Heart left ventricle (tissue), 16 donors: ENCODE measurements around the gene N4BP2L2. TPM values are rescaled to one million over a fixed set of nuclear protein-coding genes. Genes with fewer than 3 reads are reported as not detected.
A peak's percentile ranks its signal among the peaks of the same experiment; 100 is the strongest.

Source experiments
- ATAC-seq, 4 donors: fragments of 200-7000 bp; cut with Tn5 transposase; one replicate each; pipeline ENCODE4 v1.9.1; 2020 to 2022; ENCODE audit warnings: moderate library complexity in 4 of 4, mild to moderate bottlenecking in 3 of 4, moderate number of reproducible peaks in 1 of 4
- DNase-seq, 5 donors: peaks; one replicate each; pipeline ENCODE4 v3.0.0-alpha.2; 2020
- H3K27ac ChIP-seq, 12 donors: fragments of 200-600 bp; sonication (generic) in 4 of 12; one replicate each; pipeline versions ENCODE4 v1.5.0 to v1.8.0; 2016 to 2022; ENCODE audit warnings: mild to moderate bottlenecking in 2 of 12
- H3K27me3 ChIP-seq, 9 donors: fragments of 200-600 bp; sonication (generic) in 2 of 9; one replicate each; pipeline versions ENCODE4 v1.5.1 to v1.8.0; 2016 to 2022; ENCODE audit warnings: mild to moderate bottlenecking in 3 of 9
- H3K36me3 ChIP-seq, 9 donors: fragments of 200-600 bp; sonication (generic) in 2 of 9; one replicate each; pipeline versions ENCODE4 v1.5.0 to v1.8.0; 2018 to 2022; ENCODE audit warnings: mild to moderate bottlenecking in 2 of 9
- H3K4me1 ChIP-seq, 12 donors: fragments of 200-600 bp; sonication (generic) in 4 of 12; one replicate each; pipeline versions ENCODE4 v1.5.0 to v1.8.0; 2016 to 2022; ENCODE audit warnings: mild to moderate bottlenecking in 3 of 12
- H3K4me3 ChIP-seq, 12 donors: fragments of 200-600 bp; sonication (generic) in 4 of 12; one replicate each; pipeline versions ENCODE4 v1.5.0 to v1.8.0; 2017 to 2022; ENCODE audit warnings: mild to moderate bottlenecking in 9 of 12, moderate library complexity in 4 of 12
- H3K9me3 ChIP-seq, 12 donors: fragments of 200-600 bp; sonication (generic) in 4 of 12; one replicate each; pipeline versions ENCODE4 v1.5.0 to v1.8.0; 2016 to 2022; ENCODE audit warnings: mild to moderate bottlenecking in 1 of 12
- CTCF ChIP-seq, 12 donors: fragments of 200-600 bp; sonication (generic) in 4 of 12; IDR thresholded peaks; one replicate each; pipeline versions ENCODE4 v1.5.0 to v1.8.0; 2018 to 2022; ENCODE audit warnings: antibody characterized with exemption in 12 of 12, mild to moderate bottlenecking in 5 of 12
- POLR2A ChIP-seq, 2 donors: fragments of 450-650 bp; IDR thresholded peaks; one replicate each; pipeline ENCODE4 v1.6.1; 2017; ENCODE audit warnings: antibody characterized with exemption in 2 of 2, mild to moderate bottlenecking in 2 of 2, moderate library complexity in 2 of 2
- WGBS, 4 donors: extraction: QIAGEN DNeasy Blood & Tissue Kit in 2 of 4; methylation state at CpG; one replicate each; pipeline versions ENCODE4 v1.1.5 to v1.1.7; 2013 to 2018; 5-methylcytosine and 5-hydroxymethylcytosine counted together
- intact Hi-C, 10 donors: fragments of 100-400 bp; cut with DNase I; formaldehyde crosslinking; loops; one replicate each; pipeline versions ENCODE4 v1.11.1 to v1.14.2; 2022
- polyA plus RNA-seq, 2 donors: library from polyadenylated mRNA; stranded (reverse); fragments of 200-250 nt; gene quantifications; one replicate each; pipeline ENCODE4 v1.2.3, GENCODE V29; 2013
- total RNA-seq, 9 donors: library from RNA; depleted of rRNA in 2 of 9; stranded (reverse); fragments of >200 nt in 2 of 9; fragmentation: NEBNext Ultra II Directional in 3 of 9; extraction: Animal tissue kit (Norgen Biotek cat#: 25700) in 3 of 9; gene quantifications; one replicate each; pipeline versions ENCODE4 v1.1.0 to v1.2.4, GENCODE V29; 2016 to 2023
- donor health status: ischemic (EF 13 %, LVEDD 7.1; RV severe dilation, severe dysfunction).
- donor health status: healthy with polysubstance abuse.
- donor health status: DM: no; HTN: yes; CAD: no.
- donor health status: DM: no; HTN: no; CAD: no.
- donor health status: ischemic (EF 25% LVEDD 6.9; RV normal size, moderate dysfunction).
- donor health status: ischemic (EF 25% LVEDD 5.7; RV mildly dilated, moderate dysfunction).
- donor health status: healthy.
- donor health status: DM: yes; HTN: yes; CAD: no.
- donor health status: ischemic (EF 35%, LVEDD 5.7; RV mildly dilated, moderate dysfunction).
- donor health status: nonischemic (EF 11% LVEDD 7.7; RV severe dilation, severe dysfunction).
- donor health status: DM: yes; HTN: yes; CAD: no.
- donor health status: PGD.
- donor health status: ischemic (EF 29% LVEDD 5.4; RV normal size, mild dysfunction).
- donor health status: nonischemic (EF 23%, LVEDD 6.1; RV moderate dilation, normal function).

N4BP2L2 gene
- total and polyA plus RNA-seq, 11 donors, result 40.4 to 297 (median 131) TPM

DNA sequence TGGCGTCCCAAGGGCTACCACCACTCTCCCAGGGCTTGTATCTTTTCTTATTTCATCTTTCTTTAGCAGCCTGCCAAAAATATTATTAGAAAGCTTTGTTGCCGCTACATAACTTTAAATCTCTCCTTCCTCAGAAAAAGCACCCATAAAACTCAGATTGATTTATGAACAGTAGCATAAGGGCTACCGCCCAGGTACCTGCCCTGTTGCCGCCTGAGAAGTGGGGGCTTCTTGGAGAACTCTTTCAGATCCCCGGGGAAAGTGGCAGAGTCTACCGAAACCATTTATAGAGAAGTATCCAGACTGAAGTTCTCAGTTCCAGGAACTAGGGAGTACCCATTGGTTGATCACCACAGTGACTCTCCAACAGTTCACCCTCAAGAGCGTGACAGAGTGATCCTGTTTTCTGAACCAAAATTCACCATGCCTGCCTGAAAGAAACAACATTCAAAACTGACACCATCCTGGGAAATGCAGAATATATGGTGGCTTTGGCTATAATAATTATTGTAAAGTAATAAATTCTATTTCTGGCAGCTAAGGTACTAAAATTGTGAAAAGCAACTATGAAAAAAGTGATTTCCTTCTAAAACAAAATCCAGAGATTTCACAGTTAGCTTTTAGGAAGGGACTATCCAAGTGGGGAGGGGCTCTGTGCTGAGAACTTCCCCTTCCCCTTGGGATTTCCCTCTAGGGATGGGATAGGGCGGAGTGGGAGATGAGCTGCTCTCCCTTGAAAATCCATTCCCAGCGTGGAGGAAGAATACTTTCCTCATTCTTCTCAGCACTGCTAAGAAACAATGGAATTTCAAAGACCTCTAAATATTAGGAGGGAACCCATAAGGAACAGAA lies 109.8 kb downstream of the N4BP2L2 start:
- intact Hi-C loops, result loop anchor here in 2 of 10 donors (5.0 kb wide), 1 partner anchor 108 kb away; the partner anchor contains the start of gene N4BP2L2 (in 2 of the 2)
- peak overlapping the region; percentile 56 to 98 (median 88) for H3K27ac ChIP-seq
- no peaks in the 10 kb centered on the region for H3K27me3 ChIP-seq
- WGBS, 4 donors, result 44 to 56% (median 50%) methylated on average over 9 of the region's 9 CpGs
- H3K9me3 ChIP-seq, result no peaks in the 10 kb centered on the region
- H3K36me3 ChIP-seq, result peaks cover 0 to 35% (median 7%) of the 10 kb centered on the region in 9 donors
- ATAC-seq, result peak in 2 of 4 donors; percentile 9 to 31
- peaks cover 0 to 50% (median 17%) of the 10 kb centered on the region in 12 donors for H3K4me1 ChIP-seq
- H3K4me3 ChIP-seq, result peak overlapping the region in 11 of 12 donors; percentile 67 to 95 (median 81)
- no peak for DNase-seq
- TF ChIP-seq POLR2A (IDR thresholded peaks at IDR 0.05), result no peak
- no peak for TF ChIP-seq CTCF (IDR thresholded peaks at IDR 0.05)

GRCh38 chr13:32427852-32428580 lies 110.6 kb downstream of the N4BP2L2 start, which contains the start of gene N4BP2L1:
Gene N4BP2L1, minus strand, starts transcription at chr13:32428130. Its CDS starts 48 bp downstream, at chr13:32428082.
- H3K36me3 ChIP-seq, result peaks cover 0 to 34% (median 12%) of the 10 kb centered on the region in 9 donors
- H3K4me3 ChIP-seq, result peak within 1 kb of the TSS; percentile 65 to 95 (median 80)
- H3K4me1 ChIP-seq, result peaks cover 0 to 55% (median 17%) of the 10 kb centered on the region in 12 donors
- DNase-seq, result peak; percentile 72 to 85 (median 82)
- no peak for TF ChIP-seq CTCF (IDR thresholded peaks at IDR 0.05)
- peak in 1 of 2 donors; percentile 89 for TF ChIP-seq POLR2A (IDR thresholded peaks at IDR 0.05)
- intact Hi-C loops, result loop anchor here in 2 of 10 donors (5.0 kb wide), 1 partner anchor 109 kb away; the partner anchor contains the start of gene N4BP2L2 (in 2 of the 2)
- no peaks in the 10 kb centered on the region for H3K9me3 ChIP-seq
- H3K27me3 ChIP-seq, result no peaks in the 10 kb centered on the region
- WGBS, 4 donors, result 1 to 8% (median 5%) methylated on average over 6 to 40 of the region's 40 CpGs
- peak; percentile 75 to 88 (median 78) for ATAC-seq
- peak within 1 kb of the TSS; percentile 56 to 98 (median 88) for H3K27ac ChIP-seq

GRCh38 chr13:32426990-32427851 lies 111.4 kb downstream of the N4BP2L2 start:
- TF ChIP-seq CTCF (IDR thresholded peaks at IDR 0.05) (no peak), POLR2A (IDR thresholded peaks at IDR 0.05) (no peak)
- ATAC-seq, result peak in 3 of 4 donors; percentile 25 to 48 (median 39)
- peak overlapping the region; percentile 56 to 98 (median 88) for H3K27ac ChIP-seq
- WGBS, 4 donors, result 2 to 10% (median 3%) methylated on average over 37 to 90 of the region's 90 CpGs
- DNase-seq, result peak; percentile 40 to 69 (median 45)
- no peaks in the 10 kb centered on the region for H3K27me3 ChIP-seq
- no peaks in the 10 kb centered on the region for H3K9me3 ChIP-seq
- peaks cover 0 to 54% (median 17%) of the 10 kb centered on the region in 12 donors for H3K4me1 ChIP-seq
- intact Hi-C loops, result loop anchor here in 2 of 10 donors (5.0 kb wide), 1 partner anchor 110 kb away; the partner anchor contains the start of gene N4BP2L2 (in 2 of the 2)
- H3K4me3 ChIP-seq, result peak overlapping the region; percentile 65 to 95 (median 80)
- peaks cover 0 to 26% (median 8%) of the 10 kb centered on the region in 9 donors for H3K36me3 ChIP-seq
